IMR-90 (cell line): Measurements from ENCODE around the gene MYBPHL. TPM values are rescaled to one million over a fixed set of nuclear protein-coding genes. Genes with fewer than 3 reads are reported as not detected.

Experiments
- ATAC-seq: fragments of 200-7000 bp; cut with Tn5 transposase; 2 replicates; pipeline ENCODE4 v1.9.1; 2020; ENCODE audit warnings: low read depth, mild to moderate bottlenecking, moderate library complexity
- BruUV-seq: library from RNA; stranded (reverse); fragments of 400-500 nt; replicated peaks from 2 replicates; lab custom pipeline; 2021; lab: Mats Ljungman, UMichigan
- CTCF ChIA-PET: fragments of 300-600 bp; formaldehyde crosslinking; extraction: SDS; loops from one replicate; lab custom pipeline; 2021; ENCODE audit warnings: antibody characterized with exemption; lab: Yijun Ruan, JAX
- POLR2A ChIA-PET: fragments of 300-600 bp; sonication (Branson Sonifier 250); formaldehyde crosslinking; loops from one replicate; lab custom pipeline; 2022; ENCODE audit warnings: antibody characterized with exemption; ENCODE audit not compliant: unreplicated experiment; lab: Charles Lee
- DNase-seq: peaks from one replicate; pipeline ENCODE4 v3.0.0; 2013
- H2AFZ ChIP-seq: replicated peaks from 2 replicates; pipeline ENCODE3; 2013; ENCODE audit warnings: low read length, mild to moderate bottlenecking; ENCODE audit not compliant: poor library complexity
- H2AK5ac ChIP-seq: 2 replicates; pipeline ENCODE4 v1.6.1; 2013; ENCODE audit warnings: low read depth, low read length, inconsistent platforms
- H2AK9ac ChIP-seq: replicated peaks from 2 replicates; pipeline ENCODE3; 2013; ENCODE audit warnings: mild to moderate bottlenecking, low read depth, low read length, moderate library complexity; ENCODE audit not compliant: poor library complexity
- H2BK120ac ChIP-seq: 2 replicates; pipeline ENCODE4 v1.6.1; 2013; ENCODE audit warnings: low read depth, low read length, inconsistent platforms
- H2BK15ac ChIP-seq: 3 replicates; pipeline ENCODE4 v1.6.1; 2013; ENCODE audit warnings: low read depth, low read length, inconsistent platforms
- H2BK20ac ChIP-seq: 2 replicates; pipeline ENCODE4 v1.6.1; 2013; ENCODE audit warnings: low read depth, mild to moderate bottlenecking, inconsistent platforms, low read length, moderate library complexity
- H2BK5ac ChIP-seq: 2 replicates; pipeline ENCODE4 v1.6.1; 2013; ENCODE audit warnings: mild to moderate bottlenecking, low read depth, low read length, inconsistent platforms; ENCODE audit not compliant: poor library complexity, severe bottlenecking
- H3K14ac ChIP-seq: replicated peaks from 2 replicates; pipeline ENCODE4 v1.6.1; 2013; ENCODE audit warnings: low read depth, low read length, inconsistent platforms
- H3K18ac ChIP-seq: 2 replicates; pipeline ENCODE4 v1.6.1; 2013; ENCODE audit warnings: low read depth, low read length, control low read depth
- H3K23ac ChIP-seq: 2 replicates; pipeline ENCODE4 v1.6.1; 2013; ENCODE audit warnings: low read depth, low read length, inconsistent platforms
- H3K27ac ChIP-seq: 2 replicates; pipeline ENCODE4 v1.5.1; 2013; ENCODE audit warnings: mild to moderate bottlenecking, control low read depth, low read length; ENCODE audit not compliant: insufficient read depth
- H3K27me3 ChIP-seq: 2 replicates; pipeline ENCODE4 v1.6.1; 2013; ENCODE audit warnings: low read length; ENCODE audit not compliant: control insufficient read depth, insufficient read depth
- H3K36me3 ChIP-seq: 2 replicates; pipeline ENCODE4 v1.6.1; 2013; ENCODE audit warnings: low read length, mixed read lengths; ENCODE audit not compliant: control insufficient read depth, insufficient read depth
- H3K4ac ChIP-seq: 2 replicates; pipeline ENCODE4 v1.6.1; 2013; ENCODE audit warnings: low read depth, low read length, inconsistent platforms
- H3K4me1 ChIP-seq: 2 replicates; pipeline ENCODE4 v1.6.1; 2013; ENCODE audit warnings: low read length, mixed read lengths; ENCODE audit not compliant: control insufficient read depth, insufficient read depth
- H3K4me2 ChIP-seq: 2 replicates; pipeline ENCODE4 v1.6.1; 2013; ENCODE audit warnings: low read depth, mild to moderate bottlenecking, control low read depth, low read length, moderate library complexity
- H3K4me3 ChIP-seq: 2 replicates; pipeline ENCODE4 v1.5.1; 2013; ENCODE audit warnings: low read depth, mild to moderate bottlenecking, control low read depth, low read length, moderate library complexity; ENCODE audit not compliant: insufficient read depth
- H3K56ac ChIP-seq: 2 replicates; pipeline ENCODE4 v1.6.1; 2013; ENCODE audit warnings: low read length, inconsistent platforms; ENCODE audit not compliant: insufficient read depth; ENCODE audit errors: extremely low read depth
- H3K79me1 ChIP-seq, 2 experiments: 2 replicates each; pipeline ENCODE4 v1.6.1; 2013; ENCODE audit warnings: low read length in 2 of 2, inconsistent platforms in 1 of 2, low read depth in 1 of 2
- H3K9ac ChIP-seq: 2 replicates; pipeline ENCODE4 v1.6.1; 2013; ENCODE audit warnings: low read depth, low read length, control low read depth
- H3K9me1 ChIP-seq: 2 replicates; pipeline ENCODE4 v1.6.1; 2013; ENCODE audit warnings: low read length, inconsistent platforms; ENCODE audit not compliant: insufficient read depth
- H3K9me3 ChIP-seq: 2 replicates; pipeline ENCODE4 v1.6.1; 2013; ENCODE audit warnings: low read length; ENCODE audit not compliant: control insufficient read depth, insufficient read depth
- H4K20me1 ChIP-seq: 2 replicates; pipeline ENCODE4 v1.6.1; 2013; ENCODE audit warnings: low read length, inconsistent platforms; ENCODE audit not compliant: insufficient read depth
- H4K5ac ChIP-seq: 2 replicates; pipeline ENCODE4 v1.6.1; 2013; ENCODE audit warnings: mild to moderate bottlenecking, low read depth, low read length, control low read depth
- H4K8ac ChIP-seq, 2 experiments: 2 replicates each; pipeline ENCODE4 v1.6.1; 2013; ENCODE audit warnings: low read depth in 2 of 2, low read length in 2 of 2, control low read depth in 1 of 2, inconsistent platforms in 1 of 2
- H4K91ac ChIP-seq: 2 replicates; pipeline ENCODE4 v1.6.1; 2013; ENCODE audit warnings: low read depth, low read length, inconsistent platforms; ENCODE audit not compliant: insufficient read depth
- RAD21 ChIP-seq: IDR thresholded peaks from 2 replicates; pipeline ENCODE4 v1.6.1; 2012; ENCODE audit warnings: low read length, improper control_type of control experiment
- SMC3 ChIP-seq: fragments of 150-350 bp; IDR thresholded peaks from 2 replicates; pipeline ENCODE4 v1.6.1; 2016; ENCODE audit warnings: low read depth, mild to moderate bottlenecking, antibody characterized with exemption, low read length, moderate library complexity
- WGBS, 2 experiments: methylation state at CpG; one replicate each; pipeline versions ENCODE4 v1.1.5 to v1.1.7; 2013; ENCODE audit warnings: missing lambda C conversion rate in 2 of 2; ENCODE audit not compliant: insufficient read length in 1 of 2; ENCODE audit errors: extremely low coverage in 2 of 2; 5-methylcytosine and 5-hydroxymethylcytosine counted together
- dilution Hi-C: fragments of 300-500 bp; cut with HindIII; formaldehyde crosslinking; loops from one replicate; pipeline ENCODE4 v1.14.3; 2018; ENCODE audit warnings: low sequenced_read_pairs; ENCODE audit not compliant: unreplicated experiment
- in situ Hi-C: fragments of 300-500 bp; cut with MboI; formaldehyde crosslinking; loops from 3 replicates; pipeline ENCODE4 v1.14.3; 2019; ENCODE audit warnings: low sequenced_read_pairs, inconsistent platforms, mixed read lengths
- intact Hi-C: fragments of 100-400 bp; cut with micrococcal nuclease; formaldehyde crosslinking; loops from 2 replicates; pipeline ENCODE4 v1.10.0; 2022
- polyA plus RNA-seq, 3 experiments: library from polyadenylated mRNA; depleted of rRNA; stranded (reverse); fragments of >200 nt; gene quantifications; 2 replicates each; pipeline ENCODE4 v1.2.3, GENCODE V29; 2012; ENCODE audit warnings: low replicate concordance in 1 of 3
- total RNA-seq: library from RNA; depleted of rRNA; stranded (reverse); fragments of >200 nt; gene quantifications from 2 replicates; pipeline ENCODE4 v1.2.3, GENCODE V29; 2012
- TF ChIP-seq, protein P1 (sequence below): fragments of 150-350 bp; IDR thresholded peaks from 2 replicates; pipeline ENCODE4 v1.6.1; 2017; ENCODE audit warnings: mild to moderate bottlenecking, antibody characterized with exemption, low read length, low read depth
- TF ChIP-seq, protein P2 (sequence below): conservative IDR thresholded peaks from 2 replicates; pipeline ENCODE4 v1.5.1; 2012; ENCODE audit warnings: mild to moderate bottlenecking, low read depth, low read length, improper control_type of control experiment

MYBPHL gene
- total and polyA plus RNA-seq, 2 of the 4 experiments (the other 2 are of a cell fraction): 0.07 TPM; not detected in 1

DNA sequence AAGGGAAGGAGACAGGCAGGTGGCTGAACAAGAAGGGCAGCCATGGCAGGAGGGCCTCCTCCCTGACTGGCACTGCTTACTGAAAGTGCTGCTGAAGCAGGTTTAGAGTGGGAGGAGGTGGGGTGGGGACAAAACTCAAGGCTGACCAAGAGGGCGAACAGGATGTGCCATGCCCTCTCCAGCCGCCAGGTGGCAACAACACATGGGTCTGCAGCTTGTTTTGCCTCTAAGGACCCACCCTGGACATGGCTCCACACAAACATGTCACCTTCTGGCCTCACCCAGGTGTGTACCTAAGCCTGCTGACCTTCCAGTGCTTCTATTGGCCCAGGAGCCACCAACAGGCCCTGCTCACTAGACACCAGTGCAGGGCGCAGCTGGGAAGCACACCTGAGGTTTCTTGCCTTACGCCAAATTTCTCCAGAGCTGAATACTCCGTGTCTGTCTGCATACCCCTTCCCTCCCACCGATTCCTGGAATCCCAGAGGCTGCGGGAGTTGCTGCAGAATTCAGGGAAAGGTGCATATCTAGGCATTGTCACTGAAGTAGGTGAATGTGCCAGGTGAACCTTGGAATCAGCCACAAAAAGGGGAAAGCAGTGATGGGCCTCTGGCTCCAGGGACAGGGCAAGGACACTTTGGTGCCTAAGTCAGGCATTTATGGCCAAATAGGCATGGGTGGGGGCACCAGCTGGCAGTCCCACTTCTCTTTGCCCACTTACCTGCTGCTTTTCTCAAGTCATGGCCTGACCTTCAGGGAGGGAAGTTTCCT is 29.2 kb downstream of the MYBPHL start:
- H4K8ac ChIP-seq: peak overlapping the region in 1 of 2 experiments; percentile 79; a peak in 2 of 4 replicates
- H3K14ac ChIP-seq: peak overlapping the region; percentile 71; the same call in 1 of the 2 replicates
- H2AK9ac ChIP-seq: peak overlapping the region; percentile 85
- BruUV-seq: no TSS peak
- no peaks in the 10 kb centered on the region for H4K20me1 ChIP-seq
- peak overlapping the region; percentile 84 for H3K4ac ChIP-seq
- peak overlapping the region; percentile 84 for H2AFZ ChIP-seq
- in situ Hi-C loops: loop anchor here (5.0 kb wide), 1 partner anchor 120 kb away; the partner anchor contains the start of gene SORT1
- dilution Hi-C loops: no loop called here
- DNase-seq (peak; percentile 64), ATAC-seq (peak; percentile 62)
- 0 out of 2 replicates have a peak overlapping the region, but pooled peaks have one; percentile 51 for H4K5ac ChIP-seq
- CTCF ChIA-PET: interaction anchor here (0.6 to 1.5 kb wide), 6 partner anchors 14 to 124 kb away, joined by 3 to 4 read pairs (median 3); partner anchors contain the start of gene SORT1
- peak overlapping the region; percentile 89 for H2BK20ac ChIP-seq
- H3K4me2 ChIP-seq: no peak overlapping the region
- no peak overlapping the region for H3K18ac ChIP-seq
- no peaks in the 10 kb centered on the region for H3K27me3 ChIP-seq
- no peak overlapping the region for H3K9ac ChIP-seq
- H3K4me1 ChIP-seq: peaks cover 16% of the 10 kb centered on the region
- H3K56ac ChIP-seq: no peak overlapping the region
- TF ChIP-seq, protein P1, sequence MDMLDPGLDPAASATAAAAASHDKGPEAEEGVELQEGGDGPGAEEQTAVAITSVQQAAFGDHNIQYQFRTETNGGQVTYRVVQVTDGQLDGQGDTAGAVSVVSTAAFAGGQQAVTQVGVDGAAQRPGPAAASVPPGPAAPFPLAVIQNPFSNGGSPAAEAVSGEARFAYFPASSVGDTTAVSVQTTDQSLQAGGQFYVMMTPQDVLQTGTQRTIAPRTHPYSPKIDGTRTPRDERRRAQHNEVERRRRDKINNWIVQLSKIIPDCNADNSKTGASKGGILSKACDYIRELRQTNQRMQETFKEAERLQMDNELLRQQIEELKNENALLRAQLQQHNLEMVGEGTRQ: no peak
- peak; percentile 80 for TF ChIP-seq SMC3
- TF ChIP-seq, protein P2, sequence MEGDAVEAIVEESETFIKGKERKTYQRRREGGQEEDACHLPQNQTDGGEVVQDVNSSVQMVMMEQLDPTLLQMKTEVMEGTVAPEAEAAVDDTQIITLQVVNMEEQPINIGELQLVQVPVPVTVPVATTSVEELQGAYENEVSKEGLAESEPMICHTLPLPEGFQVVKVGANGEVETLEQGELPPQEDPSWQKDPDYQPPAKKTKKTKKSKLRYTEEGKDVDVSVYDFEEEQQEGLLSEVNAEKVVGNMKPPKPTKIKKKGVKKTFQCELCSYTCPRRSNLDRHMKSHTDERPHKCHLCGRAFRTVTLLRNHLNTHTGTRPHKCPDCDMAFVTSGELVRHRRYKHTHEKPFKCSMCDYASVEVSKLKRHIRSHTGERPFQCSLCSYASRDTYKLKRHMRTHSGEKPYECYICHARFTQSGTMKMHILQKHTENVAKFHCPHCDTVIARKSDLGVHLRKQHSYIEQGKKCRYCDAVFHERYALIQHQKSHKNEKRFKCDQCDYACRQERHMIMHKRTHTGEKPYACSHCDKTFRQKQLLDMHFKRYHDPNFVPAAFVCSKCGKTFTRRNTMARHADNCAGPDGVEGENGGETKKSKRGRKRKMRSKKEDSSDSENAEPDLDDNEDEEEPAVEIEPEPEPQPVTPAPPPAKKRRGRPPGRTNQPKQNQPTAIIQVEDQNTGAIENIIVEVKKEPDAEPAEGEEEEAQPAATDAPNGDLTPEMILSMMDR: peak; percentile 72
- TF ChIP-seq RAD21: peak; percentile 75
- H3K4me3 ChIP-seq: no peak overlapping the region
- peak overlapping the region; percentile 86; the same call in 1 of the 2 replicates for H2BK120ac ChIP-seq
- no peak overlapping the region for H3K27ac ChIP-seq
- intact Hi-C loops: loop anchor here (2.0 kb wide), 1 partner anchor 255 kb away; no protein-coding TSS in a partner anchor
- H3K9me1 ChIP-seq: peaks cover 9% of the 10 kb centered on the region; the same call in 1 of the 2 replicates
- H4K91ac ChIP-seq: peak overlapping the region; percentile 81
- H2BK15ac ChIP-seq: peak overlapping the region; percentile 69; the same call in 2 of the 3 replicates
- peak overlapping the region; percentile 86 for H2BK5ac ChIP-seq
- POLR2A ChIA-PET: interaction anchor here (0.5 to 0.7 kb wide), 2 partner anchors 76 to 275 kb away, joined by 3 read pairs; no protein-coding TSS in a partner anchor
- H3K23ac ChIP-seq: no peak overlapping the region
- no peaks in the 10 kb centered on the region for H3K9me3 ChIP-seq
- H2AK5ac ChIP-seq: peak overlapping the region; percentile 94
- H3K79me1 ChIP-seq: peaks cover 15 to 49% of the 10 kb centered on the region in 2 experiments
- no CpG with 5 or more reads among the region's 7 CpGs for WGBS, 2 experiments
- peaks cover 6% of the 10 kb centered on the region for H3K36me3 ChIP-seq
